Calu3 (cell line): ENCODE measurements around the gene TBC1D9. TPM values are rescaled to one million over a fixed set of nuclear protein-coding genes. Genes with fewer than 3 reads are reported as not detected.

Experiments used
- BruUV-seq: library from RNA; stranded (reverse); fragments of 400-500 nt; replicated peaks from 2 replicates; lab custom pipeline; 2021; lab: Mats Ljungman, UMichigan
- CTCF ChIA-PET: fragments of 300-600 bp; sonication (Branson Sonifier 250); formaldehyde crosslinking; loops from one replicate; lab custom pipeline; 2022; ENCODE audit warnings: antibody characterized with exemption; lab: Charles Lee
- DNase-seq: peaks from one replicate; pipeline ENCODE4 v3.0.0; 2022
- H3K27ac Mint-ChIP-seq: one replicate; pipeline ENCODE4 v1.8.0; 2022; ENCODE audit warnings: mixed read lengths; ENCODE audit not compliant: unreplicated experiment
- H3K27me3 Mint-ChIP-seq: one replicate; pipeline ENCODE4 v1.8.0; 2022; ENCODE audit warnings: mixed read lengths; ENCODE audit not compliant: unreplicated experiment
- H3K36me3 Mint-ChIP-seq: one replicate; pipeline ENCODE4 v1.8.0; 2022; ENCODE audit warnings: mild to moderate bottlenecking, moderate library complexity, mixed read lengths; ENCODE audit not compliant: insufficient read depth, unreplicated experiment
- H3K4me1 Mint-ChIP-seq: one replicate; pipeline ENCODE4 v1.8.0; 2022; ENCODE audit warnings: mild to moderate bottlenecking, low read depth, mixed read lengths; ENCODE audit not compliant: unreplicated experiment
- H3K4me3 Mint-ChIP-seq: one replicate; pipeline ENCODE4 v1.8.0; 2022; ENCODE audit warnings: mild to moderate bottlenecking, low read depth, moderate library complexity, mixed read lengths; ENCODE audit not compliant: unreplicated experiment
- H3K9me3 Mint-ChIP-seq: one replicate; pipeline ENCODE4 v1.8.0; 2022; ENCODE audit warnings: low read depth, mixed read lengths; ENCODE audit not compliant: unreplicated experiment
- intact Hi-C: fragments of 100-400 bp; cut with micrococcal nuclease; formaldehyde crosslinking; loops from one replicate; pipeline ENCODE4 v1.10.0; 2022; ENCODE audit not compliant: unreplicated experiment
- total RNA-seq: library from RNA; stranded (reverse); gene quantifications from 2 replicates; pipeline ENCODE4 v1.2.3, GENCODE V29; 2022
- TF ChIP-seq, protein P1 (sequence below): fragments of 200-600 bp; IDR thresholded peaks from one replicate; pipeline ENCODE4 v1.8.0; 2022; ENCODE audit warnings: antibody characterized with exemption; ENCODE audit not compliant: unreplicated experiment

TBC1D9 gene
- total RNA-seq, 1 experiment from 2014 or later: 9.4 TPM

DNA sequence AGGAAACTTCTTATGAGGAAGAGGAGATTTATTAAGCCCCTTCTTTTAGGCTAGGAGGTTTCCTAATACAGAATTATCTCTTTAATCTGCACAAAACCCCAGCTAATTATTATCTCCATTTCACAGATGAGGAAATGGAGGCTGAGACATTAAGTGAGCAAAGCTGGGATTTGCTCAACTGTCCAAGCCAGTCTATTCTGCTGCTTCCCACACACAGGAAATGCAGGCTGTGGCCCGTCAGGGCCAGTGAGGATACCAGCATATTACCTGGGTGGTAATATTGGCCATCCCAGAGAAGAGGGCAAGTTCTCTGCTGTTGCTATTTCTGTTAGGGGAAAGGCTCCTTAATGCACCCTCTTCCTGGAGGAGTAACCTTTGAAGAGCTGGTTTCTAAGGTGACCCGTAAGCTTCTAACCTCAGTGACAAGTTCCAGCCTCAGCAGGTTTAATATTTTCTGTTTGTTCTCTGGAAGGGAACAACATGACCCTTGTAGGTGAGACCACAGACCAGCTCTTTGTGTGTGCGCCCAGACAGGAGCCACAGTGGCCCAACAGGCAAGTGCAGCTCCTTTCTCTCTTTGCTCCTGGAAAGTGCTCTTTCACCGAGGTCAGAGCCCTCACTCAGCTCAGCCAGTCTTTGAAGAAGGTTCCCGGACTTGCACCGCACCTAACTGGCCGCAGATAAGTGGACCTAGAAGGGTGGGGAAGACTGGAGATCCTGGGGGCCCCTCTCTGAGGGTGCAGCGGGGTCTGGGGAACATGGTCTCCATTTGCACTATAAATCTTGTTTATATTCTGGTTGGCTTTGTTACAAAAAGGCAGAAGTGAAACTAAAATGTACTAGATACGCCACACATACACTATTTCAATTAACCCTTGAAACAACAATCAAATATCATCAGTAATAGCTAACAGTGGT, 35.5 kb downstream of the TBC1D9 start:
- Mint-ChIP-seq H3K4me3 (no peak overlapping the region), H3K27ac (no peak overlapping the region), H3K9me3 (no peaks in the 10 kb centered on the region), H3K4me1 (peaks cover 8% of the 10 kb centered on the region), H3K36me3 (no peaks in the 10 kb centered on the region), H3K27me3 (no peaks in the 10 kb centered on the region)
- intact Hi-C loops: no loop called here
- DNase-seq: no peak
- TF ChIP-seq, protein P1, sequence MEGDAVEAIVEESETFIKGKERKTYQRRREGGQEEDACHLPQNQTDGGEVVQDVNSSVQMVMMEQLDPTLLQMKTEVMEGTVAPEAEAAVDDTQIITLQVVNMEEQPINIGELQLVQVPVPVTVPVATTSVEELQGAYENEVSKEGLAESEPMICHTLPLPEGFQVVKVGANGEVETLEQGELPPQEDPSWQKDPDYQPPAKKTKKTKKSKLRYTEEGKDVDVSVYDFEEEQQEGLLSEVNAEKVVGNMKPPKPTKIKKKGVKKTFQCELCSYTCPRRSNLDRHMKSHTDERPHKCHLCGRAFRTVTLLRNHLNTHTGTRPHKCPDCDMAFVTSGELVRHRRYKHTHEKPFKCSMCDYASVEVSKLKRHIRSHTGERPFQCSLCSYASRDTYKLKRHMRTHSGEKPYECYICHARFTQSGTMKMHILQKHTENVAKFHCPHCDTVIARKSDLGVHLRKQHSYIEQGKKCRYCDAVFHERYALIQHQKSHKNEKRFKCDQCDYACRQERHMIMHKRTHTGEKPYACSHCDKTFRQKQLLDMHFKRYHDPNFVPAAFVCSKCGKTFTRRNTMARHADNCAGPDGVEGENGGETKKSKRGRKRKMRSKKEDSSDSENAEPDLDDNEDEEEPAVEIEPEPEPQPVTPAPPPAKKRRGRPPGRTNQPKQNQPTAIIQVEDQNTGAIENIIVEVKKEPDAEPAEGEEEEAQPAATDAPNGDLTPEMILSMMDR: no peak
- CTCF ChIA-PET: no interaction called here
- no TSS peak for BruUV-seq

DNA sequence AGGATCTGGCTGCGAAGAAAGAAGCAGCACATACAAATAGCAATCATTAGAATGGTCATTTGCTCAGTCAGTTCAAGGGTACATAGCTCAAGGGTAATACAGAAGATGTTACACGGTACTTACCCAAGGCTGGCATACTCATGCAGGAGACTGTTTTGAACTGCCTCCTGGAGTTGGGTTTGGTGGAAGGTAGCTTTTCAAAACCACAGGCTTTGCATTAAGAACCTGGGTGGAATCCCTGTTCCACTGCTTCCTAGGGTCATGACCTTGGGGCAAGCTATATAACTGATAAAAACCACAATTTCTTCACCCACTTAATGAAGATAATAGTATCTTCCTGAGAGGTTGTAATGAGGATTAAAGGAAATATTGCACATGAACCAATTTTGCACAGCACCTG, 36.5 kb downstream of the TBC1D9 start:
- BruUV-seq: no TSS peak
- DNase-seq: no peak
- TF ChIP-seq, protein P1: no peak
- intact Hi-C loops: no loop called here
- Mint-ChIP-seq H3K27ac (no peak overlapping the region), H3K9me3 (no peaks in the 10 kb centered on the region), H3K4me1 (peaks cover 8% of the 10 kb centered on the region), H3K4me3 (no peak overlapping the region), H3K36me3 (no peaks in the 10 kb centered on the region), H3K27me3 (no peaks in the 10 kb centered on the region)
- CTCF ChIA-PET: no interaction called here

DNA sequence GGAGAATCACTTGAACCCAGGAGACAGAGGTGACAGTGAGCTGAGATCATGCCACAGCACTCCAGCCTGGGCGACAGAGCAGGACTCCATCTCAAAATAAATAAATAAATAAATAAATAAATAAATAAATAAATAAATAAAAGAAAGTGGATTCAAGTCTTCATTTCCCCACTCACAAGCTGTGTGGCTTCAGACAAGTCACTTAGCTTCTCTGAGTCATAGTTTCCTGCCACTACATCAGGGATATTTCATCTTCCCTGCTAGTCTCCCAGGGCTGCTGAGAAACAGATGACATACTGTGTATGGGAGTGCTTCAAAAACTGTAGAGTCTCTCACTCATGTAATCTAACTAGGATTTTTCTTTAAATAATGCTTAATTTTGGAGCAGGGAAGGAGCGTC, 37.2 kb downstream of the TBC1D9 start:
- Mint-ChIP-seq H3K4me3 (no peak overlapping the region), H3K27ac (no peak overlapping the region)

DNA sequence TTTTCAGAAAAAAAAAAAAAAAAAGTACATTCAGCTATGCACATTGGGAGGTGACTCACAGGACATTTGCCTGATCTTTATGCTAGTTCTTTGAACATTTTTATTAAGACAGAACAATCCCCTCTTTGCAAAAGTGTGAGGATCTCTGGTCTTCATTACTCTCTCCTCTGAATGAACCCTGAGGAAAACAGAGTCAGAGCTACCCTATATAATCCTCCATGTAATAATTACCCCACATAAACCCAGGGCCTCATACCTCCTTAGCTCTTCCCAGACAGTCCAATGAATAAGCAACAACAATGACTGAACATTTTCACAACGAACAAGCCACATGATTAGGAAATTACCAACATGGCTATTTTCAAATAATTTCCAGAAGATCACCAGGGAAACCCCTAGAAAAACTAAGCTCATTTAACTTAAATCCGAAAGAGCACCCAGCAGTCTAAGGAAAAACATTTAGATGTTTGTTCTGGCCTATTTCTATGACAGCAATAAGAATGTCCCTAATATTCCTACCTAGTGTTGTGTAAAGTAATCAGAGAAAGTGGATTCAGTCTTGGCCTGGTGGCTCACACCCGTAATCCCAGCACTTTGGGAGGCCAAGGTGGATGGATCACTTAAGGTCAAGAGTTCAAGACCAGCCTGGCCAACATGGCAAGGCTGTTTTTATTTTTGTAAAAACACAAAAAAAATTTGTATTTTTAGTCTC, 37.8 kb downstream of the TBC1D9 start:
- Mint-ChIP-seq H3K36me3 (no peaks in the 10 kb centered on the region), H3K27ac (no peak overlapping the region), H3K4me1 (peaks cover 8% of the 10 kb centered on the region), H3K27me3 (no peaks in the 10 kb centered on the region), H3K4me3 (no peak overlapping the region), H3K9me3 (no peaks in the 10 kb centered on the region)
- intact Hi-C loops: no loop called here
- no TSS peak for BruUV-seq
- no peak for DNase-seq
- CTCF ChIA-PET: interaction anchor here (0.8 kb wide), 1 partner anchor 38 kb away, joined by 3 read pairs; no protein-coding TSS in a partner anchor
- TF ChIP-seq, protein P1: no peak

More for the DNA sequence above, 37.2 kb downstream of the TBC1D9 start:
- DNase-seq: no peak
- BruUV-seq: no TSS peak
- CTCF ChIA-PET: no interaction called here
- H3K4me1 Mint-ChIP-seq: peaks cover 8% of the 10 kb centered on the region
- H3K9me3 Mint-ChIP-seq: no peaks in the 10 kb centered on the region
- H3K27me3 Mint-ChIP-seq: no peaks in the 10 kb centered on the region
- intact Hi-C loops: no loop called here
- no peaks in the 10 kb centered on the region for H3K36me3 Mint-ChIP-seq
- TF ChIP-seq, protein P1: no peak
